Measurements from ENCODE around the gene RTL10. TPM values are rescaled to one million over a fixed set of nuclear protein-coding genes. Genes with fewer than 3 reads are reported as not detected.

RTL10 gene
- total RNA-seq, 1 donor from 2014 or later = 10.9 TPM

GRCh38 chr22:19871845-19872778, 17.4 kb upstream of the RTL10 start:
- Histone ChIP-seq H3K4me3 (ENCODE audit: low read depth, low read length) (no peak overlapping the region), H3K36me3 (ENCODE audit: control insufficient read depth, insufficient read depth, low read length) (no peaks in the 10 kb centered on the region), H3K27me3 (ENCODE audit: control insufficient read depth, insufficient read depth, low read length) (no peaks in the 10 kb centered on the region)
- TF ChIP-seq, protein P1, sequence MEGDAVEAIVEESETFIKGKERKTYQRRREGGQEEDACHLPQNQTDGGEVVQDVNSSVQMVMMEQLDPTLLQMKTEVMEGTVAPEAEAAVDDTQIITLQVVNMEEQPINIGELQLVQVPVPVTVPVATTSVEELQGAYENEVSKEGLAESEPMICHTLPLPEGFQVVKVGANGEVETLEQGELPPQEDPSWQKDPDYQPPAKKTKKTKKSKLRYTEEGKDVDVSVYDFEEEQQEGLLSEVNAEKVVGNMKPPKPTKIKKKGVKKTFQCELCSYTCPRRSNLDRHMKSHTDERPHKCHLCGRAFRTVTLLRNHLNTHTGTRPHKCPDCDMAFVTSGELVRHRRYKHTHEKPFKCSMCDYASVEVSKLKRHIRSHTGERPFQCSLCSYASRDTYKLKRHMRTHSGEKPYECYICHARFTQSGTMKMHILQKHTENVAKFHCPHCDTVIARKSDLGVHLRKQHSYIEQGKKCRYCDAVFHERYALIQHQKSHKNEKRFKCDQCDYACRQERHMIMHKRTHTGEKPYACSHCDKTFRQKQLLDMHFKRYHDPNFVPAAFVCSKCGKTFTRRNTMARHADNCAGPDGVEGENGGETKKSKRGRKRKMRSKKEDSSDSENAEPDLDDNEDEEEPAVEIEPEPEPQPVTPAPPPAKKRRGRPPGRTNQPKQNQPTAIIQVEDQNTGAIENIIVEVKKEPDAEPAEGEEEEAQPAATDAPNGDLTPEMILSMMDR (IDR thresholded peaks at IDR 0.05; ENCODE audit: insufficient read depth, low read length, poor library complexity, severe bottlenecking) = no peak
- DNase-seq (ENCODE audit: low read depth) = no peak

DNA sequence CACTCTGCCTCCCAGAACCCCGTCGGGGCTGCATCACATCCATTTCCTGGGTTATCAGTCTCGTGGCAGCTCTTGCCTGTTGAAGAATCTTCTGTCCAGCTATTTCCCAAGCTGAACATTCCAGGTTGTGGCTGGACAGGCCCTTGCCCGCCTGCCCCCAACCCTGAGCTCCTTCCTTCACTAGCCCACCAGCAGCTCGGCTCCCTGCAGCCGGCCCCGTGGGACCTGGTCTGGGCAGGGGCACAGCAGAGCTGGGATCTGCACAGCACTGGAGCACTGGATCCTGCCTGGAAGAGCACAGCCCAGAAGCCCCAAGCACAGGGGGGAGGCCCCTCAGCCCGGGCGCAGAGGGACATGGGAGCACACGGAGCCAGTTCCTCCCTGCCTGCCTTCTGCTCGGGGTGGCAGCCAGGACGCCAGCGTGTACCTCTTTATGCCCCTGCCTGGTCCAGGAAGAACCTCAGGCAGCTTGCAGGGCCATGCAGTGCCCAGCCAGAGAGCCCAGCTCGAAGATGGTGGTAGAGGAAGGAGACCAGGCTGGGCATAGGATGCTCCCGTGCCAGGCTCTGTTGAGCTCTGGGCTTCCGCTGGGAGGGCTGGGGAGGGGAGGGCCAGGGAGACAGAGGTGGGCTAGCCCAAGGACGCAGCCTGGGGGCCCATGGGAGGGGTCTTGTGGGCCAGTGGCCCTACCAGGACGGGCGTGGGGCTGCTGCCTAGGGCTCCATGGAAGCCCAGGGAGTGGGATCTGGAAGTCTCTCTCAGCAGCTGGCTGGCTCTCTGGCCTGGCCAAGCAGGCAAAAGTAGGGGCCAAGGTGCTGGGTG, 16.6 kb upstream of the RTL10 start:
- DNase-seq (ENCODE audit: low read depth) = no peak
- Histone ChIP-seq H3K4me3 (ENCODE audit: low read depth, low read length) (no peak overlapping the region), H3K36me3 (ENCODE audit: control insufficient read depth, insufficient read depth, low read length) (no peaks in the 10 kb centered on the region), H3K27me3 (ENCODE audit: control insufficient read depth, insufficient read depth, low read length) (no peaks in the 10 kb centered on the region)
- TF ChIP-seq, protein P1 (IDR thresholded peaks at IDR 0.05; ENCODE audit: insufficient read depth, low read length, poor library complexity, severe bottlenecking) = no peak

DNA sequence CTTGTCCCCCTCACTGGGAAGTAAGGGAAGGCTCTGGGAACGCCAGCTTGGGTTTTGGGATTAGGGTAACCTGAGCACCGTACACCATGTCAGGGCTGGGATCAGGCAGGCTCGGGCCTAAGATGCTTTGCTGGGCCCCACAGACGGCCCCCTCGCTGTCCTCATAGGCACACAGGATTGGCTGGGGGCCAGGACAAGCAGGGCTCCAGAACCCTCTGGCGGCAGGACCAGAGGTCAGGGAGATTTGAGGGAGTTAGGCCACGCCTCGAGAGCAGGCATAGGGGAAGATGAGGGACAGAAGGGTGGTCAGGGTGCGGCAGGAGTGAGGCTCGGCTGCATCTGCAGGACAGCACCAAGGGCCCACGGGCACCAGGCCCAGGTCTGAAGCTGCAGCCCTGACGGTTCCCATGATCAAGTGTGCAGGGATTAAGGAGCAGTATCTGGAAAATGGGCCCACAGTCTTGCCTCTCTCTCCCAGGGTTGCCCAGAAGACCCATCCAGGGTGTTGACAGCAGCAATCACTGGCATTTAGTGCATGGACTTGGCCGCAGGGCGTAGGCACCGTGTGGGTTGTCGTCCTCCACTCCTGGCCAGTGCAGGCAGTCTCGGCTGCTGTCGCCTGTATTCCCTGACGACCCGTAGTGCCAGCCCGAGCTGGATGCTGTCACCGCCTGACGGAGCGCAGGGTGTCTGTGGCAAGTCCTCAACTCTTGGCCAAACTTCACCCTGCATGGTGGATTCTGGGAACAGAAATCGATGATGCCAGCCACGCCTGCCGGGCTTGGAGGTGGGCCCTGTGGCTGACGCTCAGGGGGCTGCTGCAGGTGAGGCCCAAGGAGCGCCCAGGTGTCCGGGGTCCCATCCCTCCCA, 15.7 kb upstream of the RTL10 start:
- Histone ChIP-seq H3K36me3 (ENCODE audit: control insufficient read depth, insufficient read depth, low read length) (no peaks in the 10 kb centered on the region), H3K27me3 (ENCODE audit: control insufficient read depth, insufficient read depth, low read length) (no peaks in the 10 kb centered on the region), H3K4me3 (ENCODE audit: low read depth, low read length) (no peak overlapping the region)
- TF ChIP-seq, protein P1 (IDR thresholded peaks at IDR 0.05; ENCODE audit: insufficient read depth, low read length, poor library complexity, severe bottlenecking) = no peak
- DNase-seq (ENCODE audit: low read depth) = no peak

DNA sequence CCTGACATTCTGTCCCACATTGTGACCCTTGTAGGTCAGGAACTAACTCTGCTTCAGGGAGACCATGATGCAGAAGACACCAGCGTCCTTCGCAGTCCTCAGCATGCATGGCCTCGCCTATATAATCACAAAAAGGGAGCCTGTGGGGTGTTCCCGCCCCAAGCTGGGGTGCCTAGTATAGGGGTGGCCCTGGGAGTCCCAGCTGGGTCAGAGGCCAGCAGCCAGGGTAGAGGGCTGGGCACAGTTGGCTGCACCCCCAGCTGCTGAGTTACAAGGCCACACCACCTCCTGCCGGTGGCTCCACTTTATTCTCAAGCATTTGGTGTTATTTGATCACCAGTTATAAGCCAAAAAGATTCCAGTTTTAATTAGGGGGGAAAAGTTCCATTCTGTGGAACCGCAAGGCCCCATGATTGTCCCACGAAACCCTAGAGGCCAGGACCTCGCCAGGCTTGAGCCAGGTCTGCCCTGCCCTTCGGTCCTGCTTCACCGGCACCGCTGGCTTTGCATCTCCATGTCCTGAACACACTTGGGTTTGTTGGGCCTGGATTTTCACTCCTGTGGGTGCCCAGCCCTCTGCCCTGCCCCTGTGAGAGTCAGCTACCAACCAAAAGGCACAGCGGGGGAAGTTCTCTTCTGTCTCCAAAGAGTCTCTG, 15.0 kb upstream of the RTL10 start:
- no peak for DNase-seq (ENCODE audit: low read depth)
- H3K4me3 ChIP-seq (ENCODE audit: low read depth, low read length) = no peak overlapping the region
- TF ChIP-seq, protein P1 (IDR thresholded peaks at IDR 0.05; ENCODE audit: insufficient read depth, low read length, poor library complexity, severe bottlenecking) = no peak
- H3K27me3 ChIP-seq (ENCODE audit: control insufficient read depth, insufficient read depth, low read length) = no peaks in the 10 kb centered on the region
- no peaks in the 10 kb centered on the region for H3K36me3 ChIP-seq (ENCODE audit: control insufficient read depth, insufficient read depth, low read length)

DNA sequence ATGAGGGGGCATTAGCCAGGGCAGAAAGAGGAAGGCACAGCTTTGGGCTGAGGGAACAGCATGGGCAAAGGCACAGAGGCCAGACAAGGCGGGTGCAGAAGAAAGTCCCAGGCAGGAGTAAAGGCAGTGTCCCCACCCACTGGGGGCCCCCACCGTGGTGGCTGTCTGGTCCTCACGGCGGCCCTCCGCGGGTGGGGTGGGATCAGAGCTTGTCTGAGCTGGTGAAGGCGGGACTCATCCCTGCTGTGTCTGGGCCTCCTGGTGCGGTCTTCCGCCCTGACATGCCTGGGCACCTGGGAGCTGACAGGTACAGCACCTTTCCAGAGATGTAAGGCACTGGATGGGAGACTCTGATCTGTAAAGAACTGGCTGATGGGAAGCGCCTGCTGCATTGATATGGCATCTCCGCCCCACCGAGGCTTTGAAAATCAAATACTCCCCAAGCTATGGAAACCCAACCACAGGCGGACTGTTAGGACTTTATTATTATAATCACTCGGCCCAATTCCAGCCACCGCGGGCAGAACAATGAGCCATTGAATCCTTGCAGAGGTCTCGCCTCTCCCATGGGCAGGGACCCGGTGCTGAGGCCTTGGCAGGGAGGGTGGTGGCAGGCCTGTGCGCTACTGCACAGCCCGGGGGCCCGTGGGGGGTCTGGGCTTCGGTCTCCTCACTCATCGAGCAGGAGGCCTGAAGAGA, 14.2 kb upstream of the RTL10 start:
- Histone ChIP-seq H3K4me3 (ENCODE audit: low read depth, low read length) (no peak overlapping the region), H3K36me3 (ENCODE audit: control insufficient read depth, insufficient read depth, low read length) (no peaks in the 10 kb centered on the region), H3K27me3 (ENCODE audit: control insufficient read depth, insufficient read depth, low read length) (no peaks in the 10 kb centered on the region)
- no peak for DNase-seq (ENCODE audit: low read depth)
- TF ChIP-seq, protein P1 (IDR thresholded peaks at IDR 0.05; ENCODE audit: insufficient read depth, low read length, poor library complexity, severe bottlenecking) = no peak

Data from kidney epithelial cell (primary cell).